HG02678 (cell line): ENCODE data around the gene CRIP1.

Experiments used
- ATAC-seq: cut with Tn5 transposase; IDR thresholded peaks from one replicate; pipeline ENCODE4 v1.9.1; 2021; ENCODE audit warnings: mild to moderate bottlenecking, moderate library complexity; ENCODE audit not compliant: unreplicated experiment

Gene CRIP1

GRCh38 chr14:105503296-105503640 lies 16.6 kb downstream of the CRIP1 start:
- ATAC-seq, result no peak

DNA sequence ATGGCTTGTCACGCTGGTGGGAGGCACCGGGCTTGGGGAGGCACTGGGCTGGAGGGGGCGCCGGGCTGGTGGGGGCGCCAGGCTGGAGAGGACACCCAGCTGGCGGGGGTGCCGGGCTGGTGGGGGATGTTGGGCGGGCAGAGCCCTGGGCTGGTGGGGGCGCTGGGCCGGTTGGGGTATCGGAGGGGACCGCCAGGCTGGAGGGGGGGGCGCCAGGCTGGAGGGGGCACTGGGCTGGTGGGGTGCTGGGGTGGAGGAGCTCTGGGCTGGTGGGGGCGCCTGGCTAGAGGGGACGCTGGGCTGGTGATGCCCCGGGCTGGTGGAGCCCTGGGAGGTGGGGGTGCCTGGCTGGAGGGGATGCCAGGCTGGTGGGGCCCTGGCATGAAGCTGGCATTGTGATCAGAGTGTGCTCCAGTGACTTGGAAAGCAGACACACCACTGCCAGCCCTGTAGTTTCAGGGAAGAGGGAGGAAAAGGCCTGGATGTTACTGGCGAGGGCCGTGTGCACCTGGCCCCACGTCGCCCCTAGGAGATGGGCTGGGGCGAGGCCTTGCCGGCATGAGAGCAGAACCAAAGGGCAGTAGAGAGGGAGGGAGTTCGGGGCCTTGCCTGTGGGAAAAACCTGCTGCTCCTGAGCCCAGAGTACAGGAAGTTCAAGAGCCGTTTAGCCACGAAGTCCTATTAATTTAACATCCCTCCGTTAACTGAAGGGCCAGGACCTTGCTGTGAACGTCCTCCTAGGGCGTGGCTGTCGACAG lies 17.4 kb downstream of the CRIP1 start:
- no peak for ATAC-seq

DNA sequence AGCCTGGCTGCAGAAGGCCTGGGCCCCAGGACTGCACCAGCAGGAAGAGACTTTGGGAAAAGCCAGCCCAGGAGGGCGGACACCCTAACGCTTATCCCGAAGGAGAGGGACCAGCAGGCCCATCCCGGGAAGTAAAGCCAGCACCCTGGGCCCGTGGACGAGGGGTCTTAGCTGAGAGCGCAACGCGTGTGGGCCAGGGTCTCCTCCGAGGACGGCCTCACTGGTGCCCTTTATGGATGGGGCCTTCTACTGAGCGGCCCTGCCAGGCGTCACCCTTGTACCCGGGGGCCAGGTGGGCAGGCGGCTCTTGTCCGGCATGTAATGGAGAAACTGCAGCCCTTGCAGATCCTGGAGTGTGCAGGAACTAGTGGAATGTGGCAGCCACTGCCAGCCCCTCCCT lies 18.4 kb downstream of the CRIP1 start:
- ATAC-seq, result no peak

- ATAC-seq, result no peak
Observed at GRCh38 chr14:105507247-105507646, 20.6 kb downstream of the CRIP1 start.

DNA sequence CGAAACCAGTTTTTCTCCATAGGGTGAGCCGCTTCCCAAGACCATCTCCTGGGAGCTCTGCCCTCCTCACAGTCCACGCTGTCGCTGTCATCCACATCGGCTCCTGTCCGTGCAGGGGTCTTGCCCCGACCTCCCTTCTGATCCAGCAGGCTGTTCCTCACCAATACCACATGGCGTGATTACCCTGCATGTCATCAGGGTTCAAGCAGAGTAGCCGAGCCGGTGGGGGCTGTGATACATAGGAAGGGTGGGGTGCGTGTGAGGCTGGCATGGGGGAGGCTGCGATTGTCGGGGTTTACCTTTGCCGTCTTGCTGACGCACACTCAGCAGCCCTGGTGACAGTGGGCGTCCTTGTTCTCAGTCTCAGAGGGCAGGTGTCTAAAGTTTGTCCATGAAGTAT lies 21.4 kb downstream of the CRIP1 start:
- no peak for ATAC-seq

GRCh38 chr14:105508601-105509000 lies 21.9 kb downstream of the CRIP1 start:
- ATAC-seq, result no peak

GRCh38 chr14:105517096-105517495 lies 30.4 kb downstream of the CRIP1 start:
- no peak for ATAC-seq

GRCh38 chr14:105519946-105520698 lies 33.4 kb downstream of the CRIP1 start:
- ATAC-seq, result no peak

DNA sequence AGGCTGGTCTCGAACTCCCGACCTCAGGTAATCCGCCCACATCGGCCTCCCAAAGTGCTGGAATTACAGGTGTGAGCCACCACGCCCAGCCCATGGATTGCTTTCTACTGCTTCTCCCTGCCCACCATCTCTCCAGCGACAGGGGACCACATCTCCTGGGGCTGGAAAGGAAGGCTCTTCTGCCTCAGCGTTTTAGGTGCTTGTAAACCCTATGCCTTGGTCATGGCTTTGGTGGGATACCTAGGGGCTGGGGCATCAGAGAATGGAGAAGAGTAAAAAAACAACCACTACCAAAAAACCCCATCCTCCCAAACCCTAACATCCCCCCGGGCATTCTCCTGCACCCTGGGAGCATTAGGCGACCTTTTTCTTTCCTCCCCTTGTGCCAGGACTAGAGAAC lies 38.6 kb downstream of the CRIP1 start:
- ATAC-seq, result no peak

- ATAC-seq, result no peak
Observed at GRCh38 chr14:105525861-105526775, 39.4 kb downstream of the CRIP1 start, which contains the start of gene TMEM121. Gene TMEM121, plus strand, starts transcription at chr14:105526583. Its CDS starts 2,252 bp downstream, at chr14:105528835.

GRCh38 chr14:105526776-105527380 lies 40.2 kb downstream of the CRIP1 start:
- no peak for ATAC-seq

DNA sequence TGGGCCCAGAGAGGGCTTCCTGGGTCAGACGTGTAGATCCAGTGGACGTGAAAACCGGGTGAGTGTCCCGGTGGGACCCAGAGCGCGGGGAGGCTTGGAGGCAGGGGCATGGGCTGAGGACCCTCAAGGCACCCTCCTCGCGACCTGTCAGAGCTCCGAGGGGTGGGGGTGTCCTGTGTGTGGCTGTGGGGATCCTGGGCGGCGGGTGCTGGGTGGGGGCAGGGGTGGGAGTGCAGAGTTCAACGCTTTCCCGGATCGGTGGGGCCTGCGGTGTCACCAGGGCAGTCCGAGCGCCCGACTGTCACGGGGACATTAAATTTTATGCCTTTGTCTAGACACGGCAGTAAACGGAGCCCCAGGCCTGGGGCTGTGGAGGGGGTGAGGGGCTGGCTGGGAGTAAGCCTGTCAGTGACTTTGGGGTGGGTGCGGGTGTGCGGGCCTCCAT lies 40.7 kb downstream of the CRIP1 start:
- ATAC-seq, result no peak

DNA sequence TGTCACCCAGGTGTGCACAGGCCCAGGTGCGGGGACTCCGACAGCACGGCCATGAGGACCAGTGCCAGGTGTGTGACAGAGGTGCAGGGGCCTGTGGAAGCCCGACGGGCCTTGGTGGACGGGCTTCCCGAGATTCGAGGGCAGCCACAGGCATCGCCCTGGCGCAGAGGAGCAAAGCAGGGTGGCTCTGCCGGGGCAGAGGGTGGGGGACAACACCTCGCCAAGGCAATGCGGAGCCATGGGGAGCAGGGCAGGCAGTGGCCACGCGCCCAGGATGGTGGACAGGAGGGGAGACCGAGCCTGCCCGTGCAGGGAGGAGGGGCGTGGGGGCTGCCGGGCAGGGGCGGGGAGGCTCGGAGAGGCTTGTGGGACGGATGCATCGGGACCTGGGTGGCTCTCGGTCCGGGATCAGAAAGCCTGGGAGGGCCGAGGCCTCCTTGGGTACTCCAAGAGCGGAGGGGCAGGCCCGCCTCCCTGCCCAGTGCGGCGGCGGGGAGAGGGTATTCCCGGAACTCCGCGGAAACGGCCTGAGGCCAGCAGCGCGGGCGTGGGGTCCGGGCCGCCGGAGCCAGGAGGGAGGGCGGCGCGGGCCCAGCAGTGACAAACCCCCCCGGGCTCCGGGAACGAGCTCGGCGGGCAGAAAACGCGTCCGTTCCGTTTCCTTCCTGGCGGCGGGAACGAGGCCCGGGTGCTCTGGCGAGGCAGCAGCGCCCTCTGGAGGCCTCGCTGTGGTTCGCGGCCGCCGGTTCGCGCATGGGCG lies 41.3 kb downstream of the CRIP1 start:
- no peak for ATAC-seq

DNA sequence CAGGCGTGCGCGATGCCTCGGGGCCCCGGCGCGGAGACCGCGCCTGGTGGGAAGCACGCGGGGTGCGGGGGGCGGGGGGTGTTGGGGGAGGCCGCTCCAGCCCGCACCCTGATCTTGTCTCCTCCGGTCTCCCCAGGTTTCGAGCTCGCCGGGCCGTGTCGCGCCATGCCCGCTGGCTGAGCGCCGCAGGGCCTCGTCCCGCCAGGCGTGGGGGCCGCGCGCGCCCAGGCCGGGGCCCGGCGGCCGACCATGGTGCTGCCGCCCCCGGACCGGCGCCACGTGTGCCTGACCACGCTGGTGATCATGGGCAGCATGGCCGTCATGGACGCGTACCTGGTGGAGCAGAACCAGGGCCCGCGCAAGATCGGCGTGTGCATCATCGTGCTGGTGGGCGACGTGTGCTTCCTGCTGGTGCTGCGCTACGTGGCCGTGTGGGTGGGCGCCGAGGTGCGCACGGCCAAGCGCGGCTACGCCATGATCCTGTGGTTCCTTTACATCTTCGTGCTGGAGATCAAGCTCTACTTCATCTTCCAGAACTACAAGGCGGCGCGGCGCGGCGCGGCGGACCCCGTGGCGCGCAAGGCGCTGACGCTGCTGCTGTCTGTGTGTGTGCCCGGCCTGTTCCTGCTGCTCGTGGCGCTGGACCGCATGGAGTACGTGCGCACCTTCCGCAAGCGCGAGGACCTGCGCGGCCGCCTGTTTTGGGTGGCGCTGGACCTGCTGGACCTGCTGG lies 42.1 kb downstream of the CRIP1 start:
- no peak for ATAC-seq

GRCh38 chr14:105529319-105529568 lies 42.6 kb downstream of the CRIP1 start:
- ATAC-seq, result no peak

DNA sequence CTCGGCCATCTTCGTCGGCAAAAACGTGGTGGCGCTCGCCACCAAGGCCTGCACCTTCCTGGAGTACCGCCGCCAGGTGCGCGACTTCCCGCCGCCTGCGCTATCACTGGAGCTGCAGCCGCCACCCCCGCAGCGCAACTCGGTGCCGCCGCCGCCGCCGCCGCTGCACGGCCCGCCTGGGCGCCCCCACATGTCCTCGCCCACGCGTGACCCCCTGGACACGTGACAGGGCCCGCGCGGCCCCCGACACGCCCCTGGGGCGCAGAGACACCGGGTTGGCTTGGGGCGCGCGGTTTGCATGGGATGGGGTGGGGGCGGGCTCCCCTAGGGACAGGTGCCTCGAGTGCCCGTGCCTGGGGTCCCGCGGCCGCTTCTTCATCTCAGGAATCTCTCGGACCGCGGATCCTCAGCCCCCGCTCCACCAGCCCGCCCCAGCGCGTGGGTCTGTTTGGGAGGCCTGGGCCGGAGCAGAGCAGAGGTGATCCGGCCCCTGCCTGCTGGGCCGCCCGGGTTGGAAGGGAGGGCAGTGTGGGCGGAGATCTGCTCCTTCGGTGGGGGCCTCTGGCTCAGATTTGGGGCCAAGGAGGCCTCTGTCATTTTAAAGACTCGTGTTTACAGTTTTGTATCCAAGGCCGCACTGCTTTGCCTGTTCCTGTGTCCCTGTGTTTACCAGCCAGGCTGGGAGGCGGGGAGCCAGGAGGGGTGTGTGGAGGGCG lies 43.0 kb downstream of the CRIP1 start:
- no peak for ATAC-seq

DNA sequence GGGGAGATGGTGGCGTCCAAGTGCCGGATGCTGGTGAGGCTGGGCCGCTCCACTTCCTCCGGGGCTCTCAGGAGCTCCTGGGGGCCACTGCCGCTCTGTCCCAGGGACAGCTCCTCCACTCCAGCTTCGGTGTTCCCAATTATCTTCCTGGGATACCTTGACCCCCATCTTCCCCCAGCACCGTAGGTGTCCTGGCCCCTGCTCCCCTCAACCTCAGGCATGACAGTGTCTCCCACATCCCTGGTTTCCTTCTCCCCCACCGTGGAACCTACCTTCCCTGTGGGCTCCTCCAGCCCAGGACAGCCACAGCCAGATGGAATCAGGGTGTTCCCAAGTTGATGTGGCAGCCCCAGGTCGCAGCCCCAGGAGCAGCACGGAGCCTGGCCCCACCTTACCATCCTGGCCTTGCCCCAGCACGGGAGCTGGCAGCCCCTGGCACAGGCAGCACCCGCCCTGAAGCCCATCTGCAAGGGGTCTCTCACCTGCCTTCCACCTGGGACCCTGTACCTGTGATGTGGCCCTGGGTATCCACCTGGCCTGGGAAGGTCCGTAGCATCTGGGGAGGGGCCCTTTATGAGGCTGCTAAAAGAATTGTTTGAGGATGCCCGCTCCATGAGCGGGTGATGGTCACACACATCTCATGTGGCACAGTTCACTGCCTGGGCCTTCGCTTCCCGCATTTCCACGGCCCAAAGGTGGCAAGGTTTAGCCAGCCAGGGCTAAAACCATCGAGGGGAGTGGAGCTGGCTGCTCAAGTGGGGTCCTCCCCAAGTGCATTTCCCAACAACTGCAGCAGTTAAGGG lies 43.8 kb downstream of the CRIP1 start:
- no peak for ATAC-seq
